Glutamatergic neuron (in vitro differentiated cells): Measurements from ENCODE around the gene APOLD1. TPM values are rescaled to one million over a fixed set of nuclear protein-coding genes. Genes with fewer than 3 reads are reported as not detected.

Experiments used
- DNase-seq: peaks from one replicate; pipeline ENCODE4 v3.0.0; 2022
- H3K27ac Mint-ChIP-seq: one replicate; pipeline ENCODE4 v1.8.0; 2020; ENCODE audit warnings: mild to moderate bottlenecking, mixed read lengths, inconsistent platforms; ENCODE audit not compliant: unreplicated experiment
- H3K27me3 Mint-ChIP-seq: one replicate; pipeline ENCODE4 v1.8.0; 2020; ENCODE audit warnings: mild to moderate bottlenecking, moderate library complexity, mixed read lengths, inconsistent platforms; ENCODE audit not compliant: unreplicated experiment
- H3K36me3 Mint-ChIP-seq: one replicate; pipeline ENCODE4 v1.8.0; 2020; ENCODE audit warnings: mild to moderate bottlenecking, mixed read lengths, inconsistent platforms; ENCODE audit not compliant: unreplicated experiment
- H3K4me1 Mint-ChIP-seq: one replicate; pipeline ENCODE4 v1.8.0; 2020; ENCODE audit warnings: mild to moderate bottlenecking, low read depth, mixed read lengths, inconsistent platforms; ENCODE audit not compliant: unreplicated experiment
- H3K4me3 Mint-ChIP-seq: one replicate; pipeline ENCODE4 v1.8.0; 2020; ENCODE audit warnings: mild to moderate bottlenecking, mixed read lengths, inconsistent platforms; ENCODE audit not compliant: unreplicated experiment
- H3K9me3 Mint-ChIP-seq: one replicate; pipeline ENCODE4 v1.8.0; 2020; ENCODE audit warnings: mild to moderate bottlenecking, moderate library complexity, mixed read lengths, inconsistent platforms; ENCODE audit not compliant: unreplicated experiment
- total RNA-seq: library from RNA; stranded (reverse); fragmentation: NEBNext Ultra II Directional; extraction: Animal tissue kit (Norgen Biotek cat#: 25700); gene quantifications from one replicate; pipeline ENCODE4 v1.2.1, GENCODE V29; 2021; ENCODE audit not compliant: unreplicated experiment
- TF ChIP-seq, protein P1 (sequence below): fragments of 200-600 bp; sonication (generic); IDR thresholded peaks from one replicate; pipeline ENCODE4 v1.5.0; 2021; ENCODE audit not compliant: partially characterized antibody, unreplicated experiment

APOLD1 gene
- total RNA-seq, 1 donor from 2014 or later: 0.86 TPM

DNA sequence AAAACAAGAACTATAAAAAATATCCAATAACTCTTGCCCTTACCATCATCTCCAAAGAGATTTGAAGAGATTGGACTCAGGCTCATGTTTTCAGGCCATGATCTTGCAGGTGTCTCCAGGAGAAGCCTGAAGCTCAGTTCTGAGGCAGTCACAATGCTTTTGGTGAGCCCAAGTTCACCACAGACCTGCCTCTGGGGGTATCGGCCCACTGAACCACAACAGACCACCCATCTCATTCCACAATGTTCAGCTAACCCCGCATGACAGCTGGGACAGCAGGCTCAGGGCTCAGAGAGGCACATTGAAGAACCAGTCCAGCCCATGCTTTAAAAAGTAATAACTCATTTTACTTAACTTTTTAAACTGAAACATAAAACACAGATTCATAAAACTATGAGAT, 28.3 kb upstream of the APOLD1 start:
- Mint-ChIP-seq H3K27me3 (no peaks in the 10 kb centered on the region), H3K9me3 (no peaks in the 10 kb centered on the region), H3K36me3 (no peaks in the 10 kb centered on the region), H3K4me3 (no peak overlapping the region), H3K4me1 (no peaks in the 10 kb centered on the region), H3K27ac (no peak overlapping the region)
- TF ChIP-seq, protein P1, sequence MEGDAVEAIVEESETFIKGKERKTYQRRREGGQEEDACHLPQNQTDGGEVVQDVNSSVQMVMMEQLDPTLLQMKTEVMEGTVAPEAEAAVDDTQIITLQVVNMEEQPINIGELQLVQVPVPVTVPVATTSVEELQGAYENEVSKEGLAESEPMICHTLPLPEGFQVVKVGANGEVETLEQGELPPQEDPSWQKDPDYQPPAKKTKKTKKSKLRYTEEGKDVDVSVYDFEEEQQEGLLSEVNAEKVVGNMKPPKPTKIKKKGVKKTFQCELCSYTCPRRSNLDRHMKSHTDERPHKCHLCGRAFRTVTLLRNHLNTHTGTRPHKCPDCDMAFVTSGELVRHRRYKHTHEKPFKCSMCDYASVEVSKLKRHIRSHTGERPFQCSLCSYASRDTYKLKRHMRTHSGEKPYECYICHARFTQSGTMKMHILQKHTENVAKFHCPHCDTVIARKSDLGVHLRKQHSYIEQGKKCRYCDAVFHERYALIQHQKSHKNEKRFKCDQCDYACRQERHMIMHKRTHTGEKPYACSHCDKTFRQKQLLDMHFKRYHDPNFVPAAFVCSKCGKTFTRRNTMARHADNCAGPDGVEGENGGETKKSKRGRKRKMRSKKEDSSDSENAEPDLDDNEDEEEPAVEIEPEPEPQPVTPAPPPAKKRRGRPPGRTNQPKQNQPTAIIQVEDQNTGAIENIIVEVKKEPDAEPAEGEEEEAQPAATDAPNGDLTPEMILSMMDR: no peak
- DNase-seq: no peak

DNA sequence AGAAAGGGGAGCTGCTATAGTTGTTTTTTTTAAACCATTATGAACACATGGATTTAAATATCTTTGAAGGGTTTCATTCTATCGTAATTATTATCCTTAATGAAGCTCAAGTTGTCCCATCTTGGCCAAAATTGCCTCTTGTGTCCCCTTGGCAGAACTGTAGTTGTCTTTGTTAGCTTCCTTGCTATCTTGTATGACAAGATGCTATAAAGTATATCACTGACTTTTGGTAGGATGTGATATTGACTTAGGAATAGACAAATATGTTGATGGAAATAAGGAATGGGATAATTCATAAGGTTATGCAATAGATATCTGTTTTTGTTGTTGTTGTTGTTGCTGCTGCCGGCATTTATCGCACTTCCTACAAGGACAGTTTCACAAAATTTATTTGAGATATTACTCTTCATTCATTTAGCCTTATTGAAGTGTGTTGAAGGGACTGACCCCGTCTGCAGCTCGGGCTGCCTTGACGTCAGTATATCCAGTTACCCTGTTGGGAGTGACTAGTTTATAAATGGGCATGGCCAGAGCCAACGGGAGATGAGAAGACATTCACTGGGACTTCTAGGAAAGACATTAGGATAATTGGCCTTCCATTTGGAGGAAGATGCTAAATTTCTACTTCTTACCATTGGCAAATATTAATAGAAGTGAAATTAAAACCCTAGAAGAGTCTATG, 26.1 kb upstream of the APOLD1 start:
- H3K27ac Mint-ChIP-seq: no peak overlapping the region
- no peaks in the 10 kb centered on the region for H3K4me1 Mint-ChIP-seq
- H3K9me3 Mint-ChIP-seq: no peaks in the 10 kb centered on the region
- no peaks in the 10 kb centered on the region for H3K27me3 Mint-ChIP-seq
- no peak for DNase-seq
- H3K36me3 Mint-ChIP-seq: no peaks in the 10 kb centered on the region
- H3K4me3 Mint-ChIP-seq: no peak overlapping the region
- TF ChIP-seq, protein P1: no peak

DNA sequence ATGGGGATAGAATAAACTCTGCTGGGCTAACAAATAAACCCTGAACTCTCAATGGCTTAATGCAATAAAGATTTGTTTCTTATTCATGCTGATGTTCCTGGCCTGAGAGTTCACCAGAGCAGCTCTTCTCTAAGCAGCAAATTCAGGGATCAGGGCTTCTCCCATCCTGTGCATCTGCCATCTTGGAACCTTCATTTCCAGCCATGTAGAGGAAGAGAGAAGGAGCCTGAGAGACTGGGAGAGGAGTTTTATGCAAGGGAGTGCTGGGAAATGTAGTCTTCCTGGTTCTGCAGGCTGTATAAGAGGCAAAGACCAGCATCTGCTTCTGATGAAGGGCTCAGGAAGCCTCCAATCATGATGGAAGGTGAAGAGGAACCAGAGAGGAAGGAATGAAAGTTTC, 20.6 kb upstream of the APOLD1 start:
- H3K4me3 Mint-ChIP-seq: no peak overlapping the region

DNA sequence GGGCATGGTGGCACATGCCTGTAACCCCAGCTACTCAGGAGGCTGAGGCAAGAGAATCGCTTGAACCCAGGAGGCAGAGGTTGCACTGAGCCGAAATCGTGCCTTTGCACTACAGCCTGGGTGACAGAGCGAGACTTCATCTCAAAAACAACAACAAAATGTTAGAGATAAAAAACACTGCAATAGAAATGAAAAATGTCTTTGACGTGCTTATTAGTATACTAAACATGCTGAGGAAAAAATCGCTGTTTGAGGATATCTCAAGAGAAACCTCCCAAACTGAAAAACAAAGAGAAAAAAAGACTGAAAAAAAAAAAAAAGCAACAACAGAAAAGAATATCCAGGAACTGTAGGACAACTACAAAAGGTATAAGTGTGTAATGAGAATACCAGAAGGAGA, 15.2 kb upstream of the APOLD1 start:
- peaks cover 7% of the 10 kb centered on the region for H3K9me3 Mint-ChIP-seq
- no peak overlapping the region for H3K27ac Mint-ChIP-seq
- H3K4me3 Mint-ChIP-seq: no peak overlapping the region
- H3K36me3 Mint-ChIP-seq: peaks cover 17% of the 10 kb centered on the region
- H3K27me3 Mint-ChIP-seq: peaks cover 3% of the 10 kb centered on the region
- TF ChIP-seq, protein P1: no peak
- DNase-seq: no peak
- H3K4me1 Mint-ChIP-seq: no peaks in the 10 kb centered on the region

More for the DNA sequence above, 20.6 kb upstream of the APOLD1 start:
- TF ChIP-seq, protein P1: no peak
- peaks cover 2% of the 10 kb centered on the region for H3K9me3 Mint-ChIP-seq
- no peak for DNase-seq
- H3K4me1 Mint-ChIP-seq: no peaks in the 10 kb centered on the region
- no peaks in the 10 kb centered on the region for H3K36me3 Mint-ChIP-seq
- no peak overlapping the region for H3K27ac Mint-ChIP-seq
- H3K27me3 Mint-ChIP-seq: peaks cover 2% of the 10 kb centered on the region

DNA sequence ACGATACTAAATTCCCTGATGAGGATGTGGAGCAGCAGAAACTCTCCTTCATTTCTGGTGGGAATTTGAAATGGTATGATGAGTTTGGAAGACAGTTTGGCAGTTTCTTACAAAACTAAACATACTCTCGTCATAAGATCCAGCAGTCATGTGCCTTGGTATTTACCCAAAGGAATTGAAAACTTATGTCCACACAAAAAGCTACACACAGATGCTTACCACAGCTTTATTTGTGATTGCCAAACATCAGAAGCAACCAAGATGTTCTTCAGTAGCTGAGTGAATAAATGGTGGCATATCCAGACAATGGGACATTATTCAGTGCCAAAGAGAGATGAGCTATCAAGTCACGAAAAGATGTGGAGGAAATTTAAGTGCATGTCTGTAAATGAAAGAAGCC, 10.7 kb upstream of the APOLD1 start:
- no peaks in the 10 kb centered on the region for H3K4me1 Mint-ChIP-seq
- peaks cover 6% of the 10 kb centered on the region for H3K9me3 Mint-ChIP-seq
- TF ChIP-seq, protein P1: no peak
- DNase-seq: no peak
- H3K27me3 Mint-ChIP-seq: peaks cover 2% of the 10 kb centered on the region
- H3K27ac Mint-ChIP-seq: no peak overlapping the region
- H3K4me3 Mint-ChIP-seq: no peak overlapping the region
- peaks cover 17% of the 10 kb centered on the region for H3K36me3 Mint-ChIP-seq
